ENCODE data around the gene ALPP. TPM values are rescaled to one million over a fixed set of nuclear protein-coding genes. Genes with fewer than 3 reads are reported as not detected.
"Not testable (repeated sequence)": the region's sequence is repeated elsewhere in the genome, so short reads cannot be mapped to it uniquely, and the experiment has no call there.

ALPP gene
- total RNA-seq, 1 donor from 2014 or later, result not detected

- ATAC-seq, result no peak
These were observed 4.0 kb downstream of the ALPP start for GRCh38 chr2:232382331-232383225.

GRCh38 chr2:232384466-232384865, 5.9 kb downstream of the ALPP start:
- ATAC-seq, result no peak

GRCh38 chr2:232385058-232385457, 6.5 kb downstream of the ALPP start:
- ATAC-seq, result not testable (repeated sequence)

- ATAC-seq, result no peak
These were observed 7.3 kb downstream of the ALPP start for GRCh38 chr2:232385660-232386489.

GRCh38 chr2:232386490-232386739, 7.9 kb downstream of the ALPP start:
- no peak for ATAC-seq

- no peak for ATAC-seq
These were observed 8.3 kb downstream of the ALPP start for GRCh38 chr2:232386740-232387450.

GRCh38 chr2:232387451-232388171, 9.1 kb downstream of the ALPP start:
- ATAC-seq, result peak; percentile 32

GRCh38 chr2:232388324-232388891, 9.9 kb downstream of the ALPP start:
- ATAC-seq, result no peak

GRCh38 chr2:232389327-232389726, 10.8 kb downstream of the ALPP start:
- no peak for ATAC-seq

GRCh38 chr2:232390661-232391060, 12.1 kb downstream of the ALPP start:
- no peak for ATAC-seq

- no peak for ATAC-seq
These were observed 15.0 kb downstream of the ALPP start for GRCh38 chr2:232393556-232393955.

GRCh38 chr2:232394431-232394830, 15.9 kb downstream of the ALPP start:
- ATAC-seq, result not testable (repeated sequence)

- ATAC-seq, result no peak
These were observed 17.0 kb downstream of the ALPP start for GRCh38 chr2:232395586-232395985.

- no peak for ATAC-seq
These were observed 18.1 kb downstream of the ALPP start for GRCh38 chr2:232396683-232397082.

- ATAC-seq, result no peak
These were observed 19.9 kb downstream of the ALPP start for GRCh38 chr2:232398293-232399034.

GRCh38 chr2:232400256-232401015, 21.9 kb downstream of the ALPP start:
- no peak for ATAC-seq

- no peak for ATAC-seq
These were observed 24.0 kb downstream of the ALPP start for GRCh38 chr2:232402518-232402917.

- no peak for ATAC-seq
These were observed 27.5 kb downstream of the ALPP start for GRCh38 chr2:232405943-232406510.

GRCh38 chr2:232406556-232407310, 28.2 kb downstream of the ALPP start, which contains the start of gene ALPG:
TSS of gene ALPG (plus strand) at chr2:232406844. CDS start at chr2:232406895, 51 bp downstream.
- ATAC-seq, result no peak
